GM12875 (cell line): ENCODE measurements around the gene DNAJC17.

Experiments used
- H3K4me3 ChIP-seq: one replicate; pipeline ENCODE4 v1.5.1; 2011; ENCODE audit warnings: low read depth, low read length, control low read depth
- TF ChIP-seq, protein P1 (sequence below): IDR thresholded peaks from 2 replicates; pipeline ENCODE4 v1.5.1; 2011; ENCODE audit warnings: low read depth, mild to moderate bottlenecking, control low read depth, inconsistent platforms, low read length, moderate library complexity, borderline replicate concordance; ENCODE audit not compliant: insufficient read depth

The DNAJC17 gene

DNA sequence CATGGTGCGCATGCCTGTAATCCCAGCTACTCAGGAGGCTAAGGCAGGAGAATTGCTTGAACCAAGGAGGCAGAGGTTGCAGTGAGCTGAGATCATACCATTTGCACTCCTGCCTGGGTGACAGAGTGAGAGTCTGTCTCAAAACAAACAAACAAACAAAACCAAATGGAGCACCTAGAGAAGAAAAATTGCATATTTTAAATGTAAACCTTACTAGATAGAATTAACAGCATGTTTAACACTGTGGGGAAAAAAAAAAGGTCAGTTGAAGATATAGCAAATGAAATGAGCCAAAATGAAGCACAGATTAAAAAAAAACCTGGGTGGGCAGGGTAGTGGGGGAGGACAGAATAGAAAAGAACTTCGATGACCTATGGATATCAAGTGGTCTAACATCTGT lies 13.9 kb upstream of the DNAJC17 start:
- TF ChIP-seq, protein P1, sequence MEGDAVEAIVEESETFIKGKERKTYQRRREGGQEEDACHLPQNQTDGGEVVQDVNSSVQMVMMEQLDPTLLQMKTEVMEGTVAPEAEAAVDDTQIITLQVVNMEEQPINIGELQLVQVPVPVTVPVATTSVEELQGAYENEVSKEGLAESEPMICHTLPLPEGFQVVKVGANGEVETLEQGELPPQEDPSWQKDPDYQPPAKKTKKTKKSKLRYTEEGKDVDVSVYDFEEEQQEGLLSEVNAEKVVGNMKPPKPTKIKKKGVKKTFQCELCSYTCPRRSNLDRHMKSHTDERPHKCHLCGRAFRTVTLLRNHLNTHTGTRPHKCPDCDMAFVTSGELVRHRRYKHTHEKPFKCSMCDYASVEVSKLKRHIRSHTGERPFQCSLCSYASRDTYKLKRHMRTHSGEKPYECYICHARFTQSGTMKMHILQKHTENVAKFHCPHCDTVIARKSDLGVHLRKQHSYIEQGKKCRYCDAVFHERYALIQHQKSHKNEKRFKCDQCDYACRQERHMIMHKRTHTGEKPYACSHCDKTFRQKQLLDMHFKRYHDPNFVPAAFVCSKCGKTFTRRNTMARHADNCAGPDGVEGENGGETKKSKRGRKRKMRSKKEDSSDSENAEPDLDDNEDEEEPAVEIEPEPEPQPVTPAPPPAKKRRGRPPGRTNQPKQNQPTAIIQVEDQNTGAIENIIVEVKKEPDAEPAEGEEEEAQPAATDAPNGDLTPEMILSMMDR, result no peak
- no peak overlapping the region for H3K4me3 ChIP-seq

DNA sequence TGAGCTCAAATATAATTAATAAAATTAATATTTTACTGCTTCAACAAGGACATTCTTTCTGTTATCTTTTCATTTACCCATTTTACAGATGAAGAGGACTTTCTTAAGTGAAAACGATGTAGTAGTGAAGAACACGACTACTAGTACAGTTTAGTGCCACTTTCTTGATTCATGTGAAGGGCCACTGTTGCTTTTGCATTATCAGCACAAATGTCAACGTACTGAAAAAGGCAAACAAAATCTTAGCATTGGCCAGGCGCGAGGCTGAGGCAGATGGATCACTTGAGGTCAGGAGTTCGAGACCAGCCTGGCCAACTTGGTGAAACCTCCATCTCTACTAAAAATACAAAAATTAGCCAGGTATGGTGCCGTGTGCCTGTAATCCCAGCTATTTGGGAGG lies 11.8 kb upstream of the DNAJC17 start:
- TF ChIP-seq, protein P1, result no peak
- H3K4me3 ChIP-seq, result no peak overlapping the region

DNA sequence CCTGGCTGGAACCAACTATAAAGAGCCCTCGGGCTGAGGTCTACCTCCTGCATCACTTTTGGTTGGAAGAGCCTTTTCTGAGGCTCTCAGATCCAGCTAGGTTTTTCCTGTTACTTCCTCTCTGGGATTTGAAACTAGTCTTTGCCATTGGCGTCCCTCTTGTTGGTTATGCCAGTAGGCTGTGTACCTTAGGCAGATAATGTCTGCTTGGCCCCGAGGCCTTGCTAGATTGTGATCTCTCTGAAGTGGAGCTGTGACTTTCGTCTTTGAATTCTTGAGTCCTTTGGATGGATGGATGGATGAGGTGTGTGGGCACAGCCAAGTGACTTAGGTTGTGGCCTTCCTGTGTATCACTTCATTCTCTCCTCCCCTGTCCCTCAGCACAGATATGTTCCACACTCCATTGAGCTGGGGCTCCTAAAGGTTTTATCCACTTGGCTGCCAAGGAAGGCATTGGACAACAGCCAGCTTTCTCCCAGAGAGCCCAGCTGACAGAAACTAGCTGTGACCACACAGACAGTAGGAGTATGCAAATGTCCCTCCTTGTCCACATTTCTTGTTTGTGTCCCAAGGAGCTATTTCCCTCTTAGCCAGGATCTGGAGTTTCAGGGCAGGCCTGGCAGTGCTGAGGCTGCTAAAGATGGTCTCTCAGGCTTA lies 7.9 kb upstream of the DNAJC17 start:
- TF ChIP-seq, protein P1, result no peak

DNA sequence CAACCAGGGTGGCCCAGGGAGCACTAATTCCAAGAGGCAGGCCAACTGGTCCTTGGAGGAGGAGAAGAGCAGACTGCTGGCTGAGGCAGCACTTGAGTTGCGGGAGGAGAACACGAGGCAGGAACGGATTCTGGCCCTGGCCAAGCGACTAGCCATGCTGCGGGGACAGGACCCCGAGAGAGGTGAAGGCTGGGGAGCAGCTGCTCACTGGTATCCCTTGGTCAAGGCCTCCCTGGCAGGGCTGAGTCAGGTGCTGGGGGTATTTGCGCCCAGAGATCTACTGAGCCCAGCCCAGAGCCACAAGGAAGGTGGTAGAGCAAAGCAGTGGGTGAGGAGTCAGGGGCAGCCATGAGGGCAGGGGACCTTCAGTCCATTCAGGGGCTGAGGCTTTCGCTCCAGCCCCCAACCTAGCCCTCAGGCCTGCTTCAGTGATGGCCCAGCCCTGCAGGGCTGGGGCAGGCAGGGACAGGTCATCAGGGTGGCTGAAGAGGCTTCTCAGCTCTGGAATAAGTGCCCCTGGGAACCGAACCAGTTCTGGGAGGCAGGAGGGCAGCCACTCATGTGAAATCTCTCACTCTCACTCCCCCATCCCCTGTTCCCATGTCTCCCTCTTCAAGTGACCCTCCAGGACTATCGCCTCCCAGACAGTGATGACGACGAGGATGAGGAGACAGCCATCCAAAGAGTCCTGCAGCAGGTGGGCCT lies 5.6 kb upstream of the DNAJC17 start:
- no peak overlapping the region for H3K4me3 ChIP-seq
- TF ChIP-seq, protein P1, result no peak

More for the DNA sequence above, 7.9 kb upstream of the DNAJC17 start:
- no peak overlapping the region for H3K4me3 ChIP-seq

DNA sequence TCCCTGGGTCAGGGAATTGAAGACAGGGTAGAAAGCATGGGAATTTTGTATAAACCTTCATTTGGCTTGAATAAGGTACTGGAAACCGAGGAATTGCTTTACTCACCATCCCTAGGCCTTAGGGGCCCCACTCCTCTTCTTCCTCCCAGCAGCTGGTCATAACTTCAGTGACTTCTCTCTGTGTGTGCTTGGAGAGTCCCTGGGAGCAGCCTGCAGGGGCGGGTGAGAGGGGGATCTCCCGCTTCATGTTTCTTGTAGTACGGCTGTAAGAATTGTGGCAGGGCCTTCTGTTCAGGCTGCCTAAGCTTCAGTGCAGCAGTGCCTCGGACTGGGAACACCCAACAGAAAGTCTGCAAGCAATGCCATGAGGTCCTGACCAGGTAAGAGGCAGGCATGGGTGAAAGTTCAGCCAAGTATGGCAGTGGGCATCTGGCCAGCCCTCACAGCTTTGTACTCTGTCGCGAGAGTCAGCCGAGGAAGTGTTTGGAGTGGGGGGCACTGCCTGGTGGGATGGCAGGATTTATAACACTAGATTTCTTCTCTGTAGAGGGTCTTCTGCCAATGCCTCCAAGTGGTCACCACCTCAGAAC lies 1.7 kb upstream of the DNAJC17 start:
- no peak overlapping the region for H3K4me3 ChIP-seq

DNA sequence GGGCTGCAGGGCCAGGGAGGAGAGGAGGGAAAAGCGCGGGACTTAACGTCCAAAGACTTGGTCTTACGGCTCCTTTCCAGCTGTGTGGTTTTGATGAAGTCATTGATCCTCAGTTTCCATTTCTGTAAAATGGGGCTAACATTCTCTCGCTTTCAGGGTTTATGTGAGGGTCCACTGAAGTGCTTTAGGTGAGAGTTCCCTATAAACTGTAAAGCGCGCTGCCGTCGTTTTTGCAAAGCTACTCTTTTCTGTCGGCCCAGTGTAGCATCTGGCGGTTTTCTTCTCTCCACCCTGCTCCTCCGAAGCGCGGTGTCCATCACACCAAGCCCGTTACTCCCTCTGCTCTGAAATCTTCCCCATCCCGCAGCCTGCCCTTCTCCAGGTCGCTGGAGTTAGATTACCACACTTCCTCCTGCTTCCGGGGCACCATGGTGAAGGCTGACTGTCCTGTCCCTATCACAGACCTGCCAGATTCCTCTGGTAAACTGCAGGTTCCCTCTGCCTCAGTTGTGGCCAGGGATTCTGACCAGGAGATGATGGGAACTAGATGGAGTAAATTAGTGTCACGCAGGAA lies 702 bp upstream of the DNAJC17 start:
- TF ChIP-seq, protein P1, result no peak
- H3K4me3 ChIP-seq, result peak overlapping the region; percentile 69

More for the DNA sequence above, 1.7 kb upstream of the DNAJC17 start:
- TF ChIP-seq, protein P1, result no peak

DNA sequence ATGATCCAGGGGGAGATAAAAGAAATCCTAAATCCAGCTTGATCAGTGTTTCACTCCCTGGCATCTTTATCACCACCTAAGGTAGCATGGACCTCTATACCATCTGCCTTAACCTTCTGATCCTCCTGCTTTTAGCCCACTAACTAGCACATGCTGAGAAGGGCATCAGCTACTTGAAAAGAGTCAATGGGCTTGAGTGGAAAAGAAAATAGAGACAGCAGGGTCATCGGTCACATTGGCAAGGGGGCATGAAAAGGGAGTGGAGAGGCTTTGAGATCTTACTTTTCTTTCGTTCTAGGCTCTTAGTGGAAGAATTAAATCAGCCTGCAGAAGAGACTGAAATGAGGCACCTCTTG lies 623 bp downstream of the DNAJC17 start:
- TF ChIP-seq, protein P1, result no peak

More for the DNA sequence above, 623 bp downstream of the DNAJC17 start:
- peak overlapping the region; percentile 69 for H3K4me3 ChIP-seq
